ENCODE measurements around the gene WHRN. TPM values are rescaled to one million over a fixed set of nuclear protein-coding genes. Genes with fewer than 3 reads are reported as not detected.

WHRN gene
- total and polyA plus RNA-seq, 2 experiments from 2014 or later = 8.3 to 8.9 TPM

DNA sequence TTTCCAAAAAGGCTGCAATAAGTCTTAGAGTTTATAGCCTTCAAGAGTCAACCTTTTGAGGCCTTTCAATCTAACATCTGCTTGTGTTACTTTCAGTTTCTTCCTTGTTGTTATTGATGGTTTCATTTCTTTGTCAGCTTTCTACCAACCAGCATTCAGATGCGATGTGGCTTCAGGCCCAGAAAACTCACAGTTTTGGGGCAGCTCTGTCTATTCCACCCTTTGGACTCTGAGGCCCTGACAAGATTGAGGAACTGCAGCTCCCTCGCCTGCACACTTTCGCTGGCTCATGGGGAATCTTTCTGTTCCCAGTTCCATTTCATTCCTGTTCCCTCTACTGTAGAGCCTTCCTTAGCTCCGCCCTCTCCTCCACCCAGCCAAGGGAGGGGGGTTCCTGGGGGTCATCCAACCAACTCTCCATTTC lies 13.3 kb upstream of the WHRN start:
- Histone ChIP-seq H3K27me3 (ENCODE audit: insufficient read depth) (no peaks in the 10 kb centered on the region), H3K9me2 (ENCODE audit: insufficient read depth) (no peaks in the 10 kb centered on the region), H3K36me3 (ENCODE audit: insufficient read depth) (no peaks in the 10 kb centered on the region), H3K79me2 (replicated peaks; ENCODE audit: insufficient read depth) (no peaks in the 10 kb centered on the region), H4K20me1 (replicated peaks; ENCODE audit: insufficient read depth) (no peaks in the 10 kb centered on the region), H3K4me1 (ENCODE audit: insufficient read depth) (no peaks in the 10 kb centered on the region), H2AFZ (peak overlapping the region; percentile 61; the same call in 1 of the 2 replicates), H3K27ac (ENCODE audit: low read depth) (no peak overlapping the region), H3F3A (replicated peaks; ENCODE audit: low read depth) (no peaks in the 10 kb centered on the region), H3K4me3 (no peak overlapping the region), H3K4me2 (no peak overlapping the region)
- Mint-ChIP-seq H3K27ac (no peak overlapping the region), H3K4me1 (peaks cover 5% of the 10 kb centered on the region; the same call in 1 of the 3 replicates), H3K4me3 (no peak overlapping the region), H3K27me3 (ENCODE audit: insufficient read depth, low read depth, poor library complexity) (peaks cover 5% of the 10 kb centered on the region), H3K36me3 (ENCODE audit: low read depth) (no peaks in the 10 kb centered on the region), H3K9me3 (no peaks in the 10 kb centered on the region)
- TF ChIP-seq, protein P1, sequence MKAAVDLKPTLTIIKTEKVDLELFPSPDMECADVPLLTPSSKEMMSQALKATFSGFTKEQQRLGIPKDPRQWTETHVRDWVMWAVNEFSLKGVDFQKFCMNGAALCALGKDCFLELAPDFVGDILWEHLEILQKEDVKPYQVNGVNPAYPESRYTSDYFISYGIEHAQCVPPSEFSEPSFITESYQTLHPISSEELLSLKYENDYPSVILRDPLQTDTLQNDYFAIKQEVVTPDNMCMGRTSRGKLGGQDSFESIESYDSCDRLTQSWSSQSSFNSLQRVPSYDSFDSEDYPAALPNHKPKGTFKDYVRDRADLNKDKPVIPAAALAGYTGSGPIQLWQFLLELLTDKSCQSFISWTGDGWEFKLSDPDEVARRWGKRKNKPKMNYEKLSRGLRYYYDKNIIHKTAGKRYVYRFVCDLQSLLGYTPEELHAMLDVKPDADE (IDR thresholded peaks at IDR 0.05) = no peak
- TF ChIP-seq, protein P2, sequence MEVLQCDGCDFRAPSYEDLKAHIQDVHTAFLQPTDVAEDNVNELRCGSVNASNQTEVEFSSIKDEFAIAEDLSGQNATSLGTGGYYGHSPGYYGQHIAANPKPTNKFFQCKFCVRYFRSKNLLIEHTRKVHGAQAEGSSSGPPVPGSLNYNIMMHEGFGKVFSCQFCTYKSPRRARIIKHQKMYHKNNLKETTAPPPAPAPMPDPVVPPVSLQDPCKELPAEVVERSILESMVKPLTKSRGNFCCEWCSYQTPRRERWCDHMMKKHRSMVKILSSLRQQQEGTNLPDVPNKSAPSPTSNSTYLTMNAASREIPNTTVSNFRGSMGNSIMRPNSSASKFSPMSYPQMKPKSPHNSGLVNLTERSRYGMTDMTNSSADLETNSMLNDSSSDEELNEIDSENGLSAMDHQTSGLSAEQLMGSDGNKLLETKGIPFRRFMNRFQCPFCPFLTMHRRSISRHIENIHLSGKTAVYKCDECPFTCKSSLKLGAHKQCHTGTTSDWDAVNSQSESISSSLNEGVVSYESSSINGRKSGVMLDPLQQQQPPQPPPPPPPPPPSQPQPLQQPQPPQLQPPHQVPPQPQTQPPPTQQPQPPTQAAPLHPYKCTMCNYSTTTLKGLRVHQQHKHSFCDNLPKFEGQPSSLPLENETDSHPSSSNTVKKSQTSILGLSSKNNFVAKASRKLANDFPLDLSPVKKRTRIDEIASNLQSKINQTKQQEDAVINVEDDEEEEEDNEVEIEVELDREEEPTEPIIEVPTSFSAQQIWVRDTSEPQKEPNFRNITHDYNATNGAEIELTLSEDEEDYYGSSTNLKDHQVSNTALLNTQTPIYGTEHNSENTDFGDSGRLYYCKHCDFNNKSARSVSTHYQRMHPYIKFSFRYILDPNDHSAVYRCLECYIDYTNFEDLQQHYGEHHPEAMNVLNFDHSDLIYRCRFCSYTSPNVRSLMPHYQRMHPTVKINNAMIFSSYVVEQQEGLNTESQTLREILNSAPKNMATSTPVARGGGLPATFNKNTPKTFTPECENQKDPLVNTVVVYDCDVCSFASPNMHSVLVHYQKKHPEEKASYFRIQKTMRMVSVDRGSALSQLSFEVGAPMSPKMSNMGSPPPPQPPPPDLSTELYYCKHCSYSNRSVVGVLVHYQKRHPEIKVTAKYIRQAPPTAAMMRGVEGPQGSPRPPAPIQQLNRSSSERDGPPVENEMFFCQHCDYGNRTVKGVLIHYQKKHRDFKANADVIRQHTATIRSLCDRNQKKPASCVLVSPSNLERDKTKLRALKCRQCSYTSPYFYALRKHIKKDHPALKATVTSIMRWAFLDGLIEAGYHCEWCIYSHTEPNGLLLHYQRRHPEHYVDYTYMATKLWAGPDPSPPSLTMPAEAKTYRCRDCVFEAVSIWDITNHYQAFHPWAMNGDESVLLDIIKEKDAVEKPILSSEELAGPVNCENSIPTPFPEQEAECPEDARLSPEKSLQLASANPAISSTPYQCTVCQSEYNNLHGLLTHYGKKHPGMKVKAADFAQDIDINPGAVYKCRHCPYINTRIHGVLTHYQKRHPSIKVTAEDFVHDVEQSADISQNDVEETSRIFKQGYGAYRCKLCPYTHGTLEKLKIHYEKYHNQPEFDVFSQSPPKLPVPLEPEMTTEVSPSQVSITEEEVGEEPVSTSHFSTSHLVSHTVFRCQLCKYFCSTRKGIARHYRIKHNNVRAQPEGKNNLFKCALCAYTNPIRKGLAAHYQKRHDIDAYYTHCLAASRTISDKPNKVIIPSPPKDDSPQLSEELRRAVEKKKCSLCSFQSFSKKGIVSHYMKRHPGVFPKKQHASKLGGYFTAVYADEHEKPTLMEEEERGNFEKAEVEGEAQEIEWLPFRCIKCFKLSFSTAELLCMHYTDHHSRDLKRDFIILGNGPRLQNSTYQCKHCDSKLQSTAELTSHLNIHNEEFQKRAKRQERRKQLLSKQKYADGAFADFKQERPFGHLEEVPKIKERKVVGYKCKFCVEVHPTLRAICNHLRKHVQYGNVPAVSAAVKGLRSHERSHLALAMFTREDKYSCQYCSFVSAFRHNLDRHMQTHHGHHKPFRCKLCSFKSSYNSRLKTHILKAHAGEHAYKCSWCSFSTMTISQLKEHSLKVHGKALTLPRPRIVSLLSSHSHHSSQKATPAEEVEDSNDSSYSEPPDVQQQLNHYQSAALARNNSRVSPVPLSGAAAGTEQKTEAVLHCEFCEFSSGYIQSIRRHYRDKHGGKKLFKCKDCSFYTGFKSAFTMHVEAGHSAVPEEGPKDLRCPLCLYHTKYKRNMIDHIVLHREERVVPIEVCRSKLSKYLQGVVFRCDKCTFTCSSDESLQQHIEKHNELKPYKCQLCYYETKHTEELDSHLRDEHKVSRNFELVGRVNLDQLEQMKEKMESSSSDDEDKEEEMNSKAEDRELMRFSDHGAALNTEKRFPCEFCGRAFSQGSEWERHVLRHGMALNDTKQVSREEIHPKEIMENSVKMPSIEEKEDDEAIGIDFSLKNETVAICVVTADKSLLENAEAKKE (CRISPR knock-in tag; IDR thresholded peaks at IDR 0.05) = no peak
- no peak for TF ChIP-seq POLR2AphosphoS5 (IDR thresholded peaks at IDR 0.05; ENCODE audit: low read depth)
- TF ChIP-seq, protein P3, sequence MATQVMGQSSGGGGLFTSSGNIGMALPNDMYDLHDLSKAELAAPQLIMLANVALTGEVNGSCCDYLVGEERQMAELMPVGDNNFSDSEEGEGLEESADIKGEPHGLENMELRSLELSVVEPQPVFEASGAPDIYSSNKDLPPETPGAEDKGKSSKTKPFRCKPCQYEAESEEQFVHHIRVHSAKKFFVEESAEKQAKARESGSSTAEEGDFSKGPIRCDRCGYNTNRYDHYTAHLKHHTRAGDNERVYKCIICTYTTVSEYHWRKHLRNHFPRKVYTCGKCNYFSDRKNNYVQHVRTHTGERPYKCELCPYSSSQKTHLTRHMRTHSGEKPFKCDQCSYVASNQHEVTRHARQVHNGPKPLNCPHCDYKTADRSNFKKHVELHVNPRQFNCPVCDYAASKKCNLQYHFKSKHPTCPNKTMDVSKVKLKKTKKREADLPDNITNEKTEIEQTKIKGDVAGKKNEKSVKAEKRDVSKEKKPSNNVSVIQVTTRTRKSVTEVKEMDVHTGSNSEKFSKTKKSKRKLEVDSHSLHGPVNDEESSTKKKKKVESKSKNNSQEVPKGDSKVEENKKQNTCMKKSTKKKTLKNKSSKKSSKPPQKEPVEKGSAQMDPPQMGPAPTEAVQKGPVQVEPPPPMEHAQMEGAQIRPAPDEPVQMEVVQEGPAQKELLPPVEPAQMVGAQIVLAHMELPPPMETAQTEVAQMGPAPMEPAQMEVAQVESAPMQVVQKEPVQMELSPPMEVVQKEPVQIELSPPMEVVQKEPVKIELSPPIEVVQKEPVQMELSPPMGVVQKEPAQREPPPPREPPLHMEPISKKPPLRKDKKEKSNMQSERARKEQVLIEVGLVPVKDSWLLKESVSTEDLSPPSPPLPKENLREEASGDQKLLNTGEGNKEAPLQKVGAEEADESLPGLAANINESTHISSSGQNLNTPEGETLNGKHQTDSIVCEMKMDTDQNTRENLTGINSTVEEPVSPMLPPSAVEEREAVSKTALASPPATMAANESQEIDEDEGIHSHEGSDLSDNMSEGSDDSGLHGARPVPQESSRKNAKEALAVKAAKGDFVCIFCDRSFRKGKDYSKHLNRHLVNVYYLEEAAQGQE (IDR thresholded peaks at IDR 0.05; ENCODE audit: unreplicated experiment) = no peak
- no peak for TF ChIP-seq STAT1 (IDR thresholded peaks at IDR 0.05; ENCODE audit: unreplicated experiment)
- no peak for TF ChIP-seq ZNF114 (CRISPR knock-in tag; IDR thresholded peaks at IDR 0.05)
- no peak for TF ChIP-seq ZNF331 (CRISPR knock-in tag; IDR thresholded peaks at IDR 0.05; ENCODE audit: low read depth)
- TF ChIP-seq JUNB (IDR thresholded peaks at IDR 0.05; ENCODE audit: unreplicated experiment) = no peak
- TF ChIP-seq EZH2 (IDR thresholded peaks at IDR 0.05; ENCODE audit: low read depth, unreplicated experiment) = no peak
- TF ChIP-seq NANOG (IDR thresholded peaks at IDR 0.05; ENCODE audit: borderline replicate concordance) = no peak
- no peak for TF ChIP-seq EZH2phosphoT487 (IDR thresholded peaks at IDR 0.05; ENCODE audit: unreplicated experiment)
- TF ChIP-seq, protein P4, sequence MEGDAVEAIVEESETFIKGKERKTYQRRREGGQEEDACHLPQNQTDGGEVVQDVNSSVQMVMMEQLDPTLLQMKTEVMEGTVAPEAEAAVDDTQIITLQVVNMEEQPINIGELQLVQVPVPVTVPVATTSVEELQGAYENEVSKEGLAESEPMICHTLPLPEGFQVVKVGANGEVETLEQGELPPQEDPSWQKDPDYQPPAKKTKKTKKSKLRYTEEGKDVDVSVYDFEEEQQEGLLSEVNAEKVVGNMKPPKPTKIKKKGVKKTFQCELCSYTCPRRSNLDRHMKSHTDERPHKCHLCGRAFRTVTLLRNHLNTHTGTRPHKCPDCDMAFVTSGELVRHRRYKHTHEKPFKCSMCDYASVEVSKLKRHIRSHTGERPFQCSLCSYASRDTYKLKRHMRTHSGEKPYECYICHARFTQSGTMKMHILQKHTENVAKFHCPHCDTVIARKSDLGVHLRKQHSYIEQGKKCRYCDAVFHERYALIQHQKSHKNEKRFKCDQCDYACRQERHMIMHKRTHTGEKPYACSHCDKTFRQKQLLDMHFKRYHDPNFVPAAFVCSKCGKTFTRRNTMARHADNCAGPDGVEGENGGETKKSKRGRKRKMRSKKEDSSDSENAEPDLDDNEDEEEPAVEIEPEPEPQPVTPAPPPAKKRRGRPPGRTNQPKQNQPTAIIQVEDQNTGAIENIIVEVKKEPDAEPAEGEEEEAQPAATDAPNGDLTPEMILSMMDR (conservative IDR thresholded peaks at IDR 0.05; ENCODE audit: low read depth in 2 of 2) = no peak
- no peak for TF ChIP-seq CREB1 (CRISPR knock-in tag; IDR thresholded peaks at IDR 0.05; ENCODE audit: low read depth)
- DNase-seq (ENCODE audit: low spot score) (no peak), ATAC-seq (no peak; the same call in 2 of the 3 replicates)

All from GM23338 (cell line).